Measurements from ENCODE around the gene GRPR.
"Not testable (repeated sequence)": the region's sequence is repeated elsewhere in the genome, so short reads cannot be mapped to it uniquely, and the experiment has no call there.

Gene GRPR

GRCh38 chrX:16136080-16136479 lies 12.7 kb downstream of the GRPR start:
- no peaks in the 10 kb centered on the region for H3K9me3 ChIP-seq (ENCODE audit: control insufficient read depth, insufficient read depth, low read length)
- no peaks in the 10 kb centered on the region for H3K4me1 ChIP-seq (ENCODE audit: control insufficient read depth, insufficient read depth, low read length)
- no peaks in the 10 kb centered on the region for H3K36me3 ChIP-seq (ENCODE audit: control insufficient read depth, insufficient read depth, low read length)
- H3K27me3 ChIP-seq (ENCODE audit: control insufficient read depth, insufficient read depth, low read length): no peaks in the 10 kb centered on the region
- no peak overlapping the region for H3K4me3 ChIP-seq (ENCODE audit: low read length)
- no peak overlapping the region for H3K27ac ChIP-seq (ENCODE audit: low read length)
- no peak for DNase-seq (ENCODE audit: low read depth, low spot score)
- no CpG with 5 or more reads among the region's 2 CpGs for WGBS (ENCODE audit: insufficient coverage, insufficient read length)

GRCh38 chrX:16137416-16138107 lies 14.2 kb downstream of the GRPR start:
- no peak for DNase-seq (ENCODE audit: low read depth, low spot score)
- H3K27ac ChIP-seq (ENCODE audit: low read length): no peak overlapping the region
- no peaks in the 10 kb centered on the region for H3K4me1 ChIP-seq (ENCODE audit: control insufficient read depth, insufficient read depth, low read length)
- H3K27me3 ChIP-seq (ENCODE audit: control insufficient read depth, insufficient read depth, low read length): no peaks in the 10 kb centered on the region
- H3K9me3 ChIP-seq (ENCODE audit: control insufficient read depth, insufficient read depth, low read length): no peaks in the 10 kb centered on the region
- H3K36me3 ChIP-seq (ENCODE audit: control insufficient read depth, insufficient read depth, low read length): no peaks in the 10 kb centered on the region
- no peak overlapping the region for H3K4me3 ChIP-seq (ENCODE audit: low read length)

DNA sequence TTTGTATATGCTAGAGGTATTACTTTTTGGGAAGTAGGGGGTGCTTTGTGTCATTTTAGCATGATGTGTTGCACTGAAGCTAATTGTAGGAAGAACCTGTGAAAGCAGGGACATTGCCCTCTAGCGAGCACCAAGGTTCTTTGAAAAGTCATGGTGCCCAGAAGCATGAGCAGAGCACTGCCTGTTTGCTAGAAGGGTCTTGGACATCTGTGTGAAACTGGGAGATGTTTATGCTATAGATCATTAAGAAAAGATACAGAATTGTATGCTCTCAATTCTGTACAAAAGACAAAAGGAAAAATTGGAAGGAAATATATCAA lies 14.7 kb downstream of the GRPR start:
- DNase-seq (ENCODE audit: low read depth, low spot score): no peak
- Histone ChIP-seq H3K27ac (ENCODE audit: low read length) (no peak overlapping the region), H3K27me3 (ENCODE audit: control insufficient read depth, insufficient read depth, low read length) (no peaks in the 10 kb centered on the region), H3K36me3 (ENCODE audit: control insufficient read depth, insufficient read depth, low read length) (no peaks in the 10 kb centered on the region), H3K4me3 (ENCODE audit: low read length) (no peak overlapping the region), H3K4me1 (ENCODE audit: control insufficient read depth, insufficient read depth, low read length) (no peaks in the 10 kb centered on the region), H3K9me3 (ENCODE audit: control insufficient read depth, insufficient read depth, low read length) (no peaks in the 10 kb centered on the region)
- no CpG with 5 or more reads among the region's 1 CpG for WGBS (ENCODE audit: insufficient coverage, insufficient read length)

- H3K36me3 ChIP-seq (ENCODE audit: control insufficient read depth, insufficient read depth, low read length): no peaks in the 10 kb centered on the region
- H3K27ac ChIP-seq (ENCODE audit: low read length): no peak overlapping the region
- H3K4me3 ChIP-seq (ENCODE audit: low read length): no peak overlapping the region
- no CpG with 5 or more reads among the region's 4 CpGs for WGBS (ENCODE audit: insufficient coverage, insufficient read length)
- H3K9me3 ChIP-seq (ENCODE audit: control insufficient read depth, insufficient read depth, low read length): no peaks in the 10 kb centered on the region
- DNase-seq (ENCODE audit: low read depth, low spot score): no peak
- H3K4me1 ChIP-seq (ENCODE audit: control insufficient read depth, insufficient read depth, low read length): no peaks in the 10 kb centered on the region
- no peaks in the 10 kb centered on the region for H3K27me3 ChIP-seq (ENCODE audit: control insufficient read depth, insufficient read depth, low read length)
These were observed 17.1 kb downstream of the GRPR start for GRCh38 chrX:16140448-16140847.

- Histone ChIP-seq H3K36me3 (ENCODE audit: control insufficient read depth, insufficient read depth, low read length) (no peaks in the 10 kb centered on the region), H3K4me1 (ENCODE audit: control insufficient read depth, insufficient read depth, low read length) (no peaks in the 10 kb centered on the region), H3K27me3 (ENCODE audit: control insufficient read depth, insufficient read depth, low read length) (no peaks in the 10 kb centered on the region), H3K4me3 (ENCODE audit: low read length) (no peak overlapping the region), H3K9me3 (ENCODE audit: control insufficient read depth, insufficient read depth, low read length) (no peaks in the 10 kb centered on the region), H3K27ac (ENCODE audit: low read length) (no peak overlapping the region)
- no peak for DNase-seq (ENCODE audit: low read depth, low spot score)
These were observed 17.6 kb downstream of the GRPR start for GRCh38 chrX:16140983-16141382.

DNA sequence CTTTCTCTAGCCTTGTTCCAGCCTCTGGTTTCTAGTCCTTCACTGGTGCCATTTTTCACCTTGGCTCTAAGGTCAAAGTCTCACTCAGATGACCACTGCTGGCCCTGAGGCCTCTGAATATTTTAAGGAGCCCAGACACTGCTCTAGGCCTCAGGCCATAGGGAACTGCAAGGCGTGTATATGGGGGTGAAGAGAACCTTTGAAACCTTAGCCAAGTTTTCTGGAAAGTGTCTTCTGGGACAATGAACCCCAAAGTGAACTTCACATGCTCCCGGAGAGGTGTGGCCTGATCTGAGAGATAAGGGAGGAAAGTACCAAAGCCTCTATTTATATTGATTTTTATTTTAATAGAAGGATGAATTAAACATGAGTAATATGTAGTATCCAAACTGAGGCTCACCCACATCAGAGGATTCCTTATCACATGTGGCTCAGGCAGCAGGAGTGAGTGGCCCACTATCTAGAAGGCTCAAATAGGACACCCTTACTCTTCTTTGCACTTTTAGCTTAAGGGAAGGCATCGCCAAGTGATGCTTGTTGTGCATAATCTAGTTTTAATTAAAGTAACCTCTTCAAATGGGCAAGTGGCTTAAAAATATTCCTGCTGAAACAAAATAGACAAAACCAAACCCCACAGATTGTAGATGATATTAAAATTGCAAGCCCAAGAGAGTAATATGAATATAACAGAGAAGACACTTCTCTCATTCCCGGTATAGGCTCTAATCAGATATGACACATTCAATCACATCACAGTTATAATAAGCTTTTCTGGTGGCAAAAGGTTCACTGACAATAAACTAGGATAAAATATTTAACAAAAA lies 18.3 kb downstream of the GRPR start:
- no CpG with 5 or more reads among the region's 4 CpGs for WGBS (ENCODE audit: insufficient coverage, insufficient read length)
- no peaks in the 10 kb centered on the region for H3K9me3 ChIP-seq (ENCODE audit: control insufficient read depth, insufficient read depth, low read length)
- DNase-seq (ENCODE audit: low read depth, low spot score): no peak

DNA sequence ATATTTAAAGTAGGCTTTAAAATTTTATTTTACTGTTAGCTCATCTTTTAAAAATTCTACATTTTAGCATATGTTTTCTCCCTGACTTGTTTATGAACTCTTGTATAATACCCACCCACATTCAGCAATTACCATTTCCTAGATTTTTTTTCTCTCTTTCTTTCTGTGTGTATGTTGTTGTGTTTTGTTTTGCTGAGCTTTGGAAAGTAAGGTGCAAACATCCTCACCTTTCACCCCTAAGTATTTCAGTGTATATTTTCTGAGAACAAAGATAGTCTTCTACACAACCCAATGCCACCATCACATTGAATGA lies 18.8 kb downstream of the GRPR start:
- Histone ChIP-seq H3K4me3 (ENCODE audit: low read length) (no peak overlapping the region), H3K27me3 (ENCODE audit: control insufficient read depth, insufficient read depth, low read length) (no peaks in the 10 kb centered on the region), H3K36me3 (ENCODE audit: control insufficient read depth, insufficient read depth, low read length) (no peaks in the 10 kb centered on the region), H3K27ac (ENCODE audit: low read length) (no peak overlapping the region), H3K9me3 (ENCODE audit: control insufficient read depth, insufficient read depth, low read length) (no peaks in the 10 kb centered on the region), H3K4me1 (ENCODE audit: control insufficient read depth, insufficient read depth, low read length) (no peaks in the 10 kb centered on the region)
- no peak for DNase-seq (ENCODE audit: low read depth, low spot score)

More for the DNA sequence above, 18.3 kb downstream of the GRPR start:
- Histone ChIP-seq H3K27me3 (ENCODE audit: control insufficient read depth, insufficient read depth, low read length) (no peaks in the 10 kb centered on the region), H3K27ac (ENCODE audit: low read length) (no peak overlapping the region), H3K4me1 (ENCODE audit: control insufficient read depth, insufficient read depth, low read length) (no peaks in the 10 kb centered on the region), H3K4me3 (ENCODE audit: low read length) (no peak overlapping the region), H3K36me3 (ENCODE audit: control insufficient read depth, insufficient read depth, low read length) (no peaks in the 10 kb centered on the region)

DNA sequence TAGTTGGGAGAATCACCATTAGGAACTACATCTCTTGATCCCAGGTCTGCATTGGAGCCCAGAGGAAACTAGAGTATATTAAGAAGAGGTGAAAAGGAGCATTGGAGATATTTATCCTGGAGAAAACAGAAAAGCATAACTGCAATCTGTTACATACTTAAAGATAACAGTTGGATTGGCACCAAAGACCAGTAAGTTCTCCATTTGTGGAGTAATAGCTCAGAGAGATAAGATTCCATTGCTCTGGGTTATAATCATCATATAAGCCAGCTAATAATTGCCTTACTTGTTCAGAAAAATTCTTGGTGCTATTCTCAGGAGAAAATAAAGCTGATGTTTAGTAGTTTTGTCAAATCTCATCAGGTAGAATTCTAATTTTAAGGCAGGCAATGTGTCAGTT lies 20.6 kb downstream of the GRPR start:
- Histone ChIP-seq H3K27ac (ENCODE audit: low read length) (no peak overlapping the region), H3K27me3 (ENCODE audit: control insufficient read depth, insufficient read depth, low read length) (no peaks in the 10 kb centered on the region), H3K4me1 (ENCODE audit: control insufficient read depth, insufficient read depth, low read length) (no peaks in the 10 kb centered on the region), H3K9me3 (ENCODE audit: control insufficient read depth, insufficient read depth, low read length) (no peaks in the 10 kb centered on the region), H3K36me3 (ENCODE audit: control insufficient read depth, insufficient read depth, low read length) (no peaks in the 10 kb centered on the region), H3K4me3 (ENCODE audit: low read length) (no peak overlapping the region)
- no peak for DNase-seq (ENCODE audit: low read depth, low spot score)

GRCh38 chrX:16144420-16144819 lies 21.1 kb downstream of the GRPR start:
- Histone ChIP-seq H3K4me1 (ENCODE audit: control insufficient read depth, insufficient read depth, low read length) (no peaks in the 10 kb centered on the region), H3K4me3 (ENCODE audit: low read length) (no peak overlapping the region), H3K9me3 (ENCODE audit: control insufficient read depth, insufficient read depth, low read length) (no peaks in the 10 kb centered on the region), H3K36me3 (ENCODE audit: control insufficient read depth, insufficient read depth, low read length) (no peaks in the 10 kb centered on the region), H3K27ac (ENCODE audit: low read length) (no peak overlapping the region), H3K27me3 (ENCODE audit: control insufficient read depth, insufficient read depth, low read length) (no peaks in the 10 kb centered on the region)
- DNase-seq (ENCODE audit: low read depth, low spot score): no peak
- WGBS (ENCODE audit: insufficient coverage, insufficient read length): no CpG with 5 or more reads among the region's 2 CpGs

GRCh38 chrX:16145093-16145492 lies 21.7 kb downstream of the GRPR start:
- not testable (repeated sequence) for H3K36me3 ChIP-seq (ENCODE audit: control insufficient read depth, insufficient read depth, low read length)
- no CpG with 5 or more reads among the region's 1 CpG for WGBS (ENCODE audit: insufficient coverage, insufficient read length)

GRCh38 chrX:16145656-16146055 lies 22.3 kb downstream of the GRPR start:
- H3K36me3 ChIP-seq (ENCODE audit: control insufficient read depth, insufficient read depth, low read length): no peaks in the 10 kb centered on the region

More at GRCh38 chrX:16145093-16145492, 21.7 kb downstream of the GRPR start:
- not testable (repeated sequence) for DNase-seq (ENCODE audit: low read depth, low spot score); H3K4me3 ChIP-seq (ENCODE audit: low read length); H3K4me1 ChIP-seq (ENCODE audit: control insufficient read depth, insufficient read depth, low read length); H3K27ac ChIP-seq (ENCODE audit: low read length); H3K9me3 ChIP-seq (ENCODE audit: control insufficient read depth, insufficient read depth, low read length); H3K27me3 ChIP-seq (ENCODE audit: control insufficient read depth, insufficient read depth, low read length)

More at GRCh38 chrX:16145656-16146055, 22.3 kb downstream of the GRPR start:
- Histone ChIP-seq H3K9me3 (ENCODE audit: control insufficient read depth, insufficient read depth, low read length) (no peaks in the 10 kb centered on the region), H3K4me3 (ENCODE audit: low read length) (no peak overlapping the region), H3K27me3 (ENCODE audit: control insufficient read depth, insufficient read depth, low read length) (no peaks in the 10 kb centered on the region), H3K4me1 (ENCODE audit: control insufficient read depth, insufficient read depth, low read length) (no peaks in the 10 kb centered on the region), H3K27ac (ENCODE audit: low read length) (no peak overlapping the region)
- DNase-seq (ENCODE audit: low read depth, low spot score): no peak

Measured in iPS DF 6.9 (cell line).